ENCODE data around the gene GJA1. TPM values are rescaled to one million over a fixed set of nuclear protein-coding genes. Genes with fewer than 3 reads are reported as not detected.

GJA1 gene
- polyA plus RNA-seq, 1 of the 3 experiments (the other 2 are of a cell fraction): 23.5 TPM

GRCh38 chr6:121465101-121465500 is 29.7 kb downstream of the GJA1 start:
- Histone ChIP-seq H3K4me3 (ENCODE audit: low read depth in 2 of 2, low read length in 1 of 2) (no peak overlapping the region), H2AFZ (ENCODE audit: low read depth) (no peak overlapping the region), H3F3A (replicated peaks; ENCODE audit: insufficient read depth) (no peaks in the 10 kb centered on the region), H3K4me2 (no peak overlapping the region), H3K36me3 (replicated peaks in 1 of 2; ENCODE audit: control insufficient read depth in 1 of 2, insufficient read depth in 2 of 2, low read length in 1 of 2) (no peaks in the 10 kb centered on the region), H3K9ac (no peak overlapping the region), H3K27ac (ENCODE audit: low read depth in 2 of 2, low read length in 1 of 2) (no peak overlapping the region), H3K9me2 (no peaks in the 10 kb centered on the region), H3K79me2 (ENCODE audit: insufficient read depth) (no peaks in the 10 kb centered on the region), H4K20me1 (ENCODE audit: insufficient read depth) (no peaks in the 10 kb centered on the region), H3K9me3 (no peaks in the 10 kb centered on the region), H3K4me1 (ENCODE audit: control insufficient read depth in 1 of 2, insufficient read depth in 2 of 2, low read depth in 1 of 2, low read length in 1 of 2) (no peaks in the 10 kb centered on the region), H3K27me3 (ENCODE audit: insufficient read depth) (no peaks in the 10 kb centered on the region)
- POLR2A ChIA-PET: no interaction called here
- CTCF ChIA-PET: interaction anchor here (1.1 kb wide), 1 partner anchor 35 kb away, joined by 5 read pairs; no protein-coding TSS in a partner anchor
- 78% methylated on average over 6 of the region's 6 CpGs for WGBS (ENCODE audit: low lambda C conversion rate)
- DNase-seq: no peak
- TF ChIP-seq NRF1 (IDR thresholded peaks at IDR 0.05; ENCODE audit: low read depth, low read length) (no peak), ELF1 (IDR thresholded peaks at IDR 0.05) (no peak), EP300 (IDR thresholded peaks at IDR 0.05; ENCODE audit: borderline replicate concordance in 1 of 2, low read depth in 1 of 2, low read length in 1 of 2) (no peak), FOXM1 (IDR thresholded peaks at IDR 0.05; ENCODE audit: low read depth) (no peak), TEAD4 (IDR thresholded peaks at IDR 0.05; ENCODE audit: borderline replicate concordance, insufficient read depth) (no peak), POLR2AphosphoS5 (IDR thresholded peaks at IDR 0.05; ENCODE audit: low read depth, low read length) (no peak)
- TF ChIP-seq, protein P1, sequence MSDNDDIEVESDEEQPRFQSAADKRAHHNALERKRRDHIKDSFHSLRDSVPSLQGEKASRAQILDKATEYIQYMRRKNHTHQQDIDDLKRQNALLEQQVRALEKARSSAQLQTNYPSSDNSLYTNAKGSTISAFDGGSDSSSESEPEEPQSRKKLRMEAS (IDR thresholded peaks at IDR 0.05; ENCODE audit: low read depth): no peak

DNA sequence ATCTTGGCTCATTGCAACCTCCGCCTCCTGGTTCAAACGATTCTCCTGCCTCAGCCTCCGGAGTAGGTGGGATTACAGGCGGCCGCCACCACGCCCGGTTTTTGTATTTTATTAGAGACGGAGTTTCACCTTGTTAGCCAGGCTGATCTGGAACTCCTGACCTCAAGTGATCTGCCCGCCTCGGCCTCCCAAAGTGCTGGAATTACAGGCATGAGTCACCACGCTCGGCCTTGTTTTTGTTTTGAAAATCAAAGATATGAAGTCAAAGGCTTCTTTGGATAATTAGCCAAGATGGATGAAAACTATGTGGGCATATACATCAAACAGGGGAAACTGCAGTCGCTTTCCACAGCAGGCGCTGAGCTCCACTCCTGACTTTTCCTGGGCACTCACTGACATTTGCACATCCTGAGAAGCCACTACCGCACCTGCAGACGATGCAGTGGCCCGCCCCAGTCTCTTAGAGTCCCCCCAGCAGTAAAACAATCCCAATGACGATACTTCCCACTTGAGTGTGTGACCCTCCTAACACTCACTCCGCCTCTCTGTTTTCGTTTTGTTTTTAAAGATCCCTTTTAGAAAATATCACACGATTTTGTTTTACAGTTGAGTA is 44.1 kb downstream of the GJA1 start:
- Histone ChIP-seq H4K20me1 (ENCODE audit: insufficient read depth) (no peaks in the 10 kb centered on the region), H3K9me3 (no peaks in the 10 kb centered on the region), H2AFZ (ENCODE audit: low read depth) (no peak overlapping the region), H3K79me2 (ENCODE audit: insufficient read depth) (no peaks in the 10 kb centered on the region), H3K9me2 (no peaks in the 10 kb centered on the region), H3K4me3 (ENCODE audit: low read depth in 2 of 2, low read length in 1 of 2) (no peak overlapping the region), H3K27me3 (ENCODE audit: insufficient read depth) (no peaks in the 10 kb centered on the region), H3K36me3 (replicated peaks in 1 of 2; ENCODE audit: control insufficient read depth in 1 of 2, insufficient read depth in 2 of 2, low read length in 1 of 2) (no peaks in the 10 kb centered on the region), H3K4me1 (ENCODE audit: control insufficient read depth in 1 of 2, insufficient read depth in 2 of 2, low read depth in 1 of 2, low read length in 1 of 2) (peaks cover 0 to 4% of the 10 kb centered on the region in 2 experiments; a peak in 1 of 4 replicates), H3F3A (replicated peaks; ENCODE audit: insufficient read depth) (peaks cover 11% of the 10 kb centered on the region), H3K4me2 (no peak overlapping the region), H3K9ac (no peak overlapping the region), H3K27ac (ENCODE audit: low read depth in 2 of 2, low read length in 1 of 2) (no peak overlapping the region)
- CTCF ChIA-PET: interaction anchor here (0.7 kb wide), 1 partner anchor 32 kb away, joined by 3 read pairs; no protein-coding TSS in a partner anchor
- POLR2A ChIA-PET: no interaction called here
- no peak for DNase-seq
- TF ChIP-seq POLR2AphosphoS5 (IDR thresholded peaks at IDR 0.05; ENCODE audit: low read depth, low read length) (no peak), RAD21 (IDR thresholded peaks at IDR 0.05; ENCODE audit: low read length) (no peak), YY1 (IDR thresholded peaks at IDR 0.05; ENCODE audit: low read depth) (no peak), FOXM1 (IDR thresholded peaks at IDR 0.05; ENCODE audit: low read depth) (no peak), MEF2A (IDR thresholded peaks at IDR 0.05; ENCODE audit: borderline replicate concordance, low read depth) (no peak), SIN3A (IDR thresholded peaks at IDR 0.05; ENCODE audit: borderline replicate concordance, low read depth, low read length) (no peak)
- WGBS (ENCODE audit: low lambda C conversion rate): 90% methylated on average over 21 of the region's 21 CpGs

GRCh38 chr6:121480099-121480713 is 44.8 kb downstream of the GJA1 start:
- peaks cover 0 to 4% of the 10 kb centered on the region in 2 experiments; a peak in 1 of 4 replicates for H3K4me1 ChIP-seq (ENCODE audit: control insufficient read depth in 1 of 2, insufficient read depth in 2 of 2, low read depth in 1 of 2, low read length in 1 of 2)
- no peak overlapping the region for H3K4me3 ChIP-seq (ENCODE audit: low read depth in 2 of 2, low read length in 1 of 2)
- CTCF ChIA-PET: interaction anchor here (0.7 kb wide), 1 partner anchor 33 kb away, joined by 3 read pairs; no protein-coding TSS in a partner anchor
- H3K9me3 ChIP-seq: no peaks in the 10 kb centered on the region
- H3K36me3 ChIP-seq (replicated peaks in 1 of 2; ENCODE audit: control insufficient read depth in 1 of 2, insufficient read depth in 2 of 2, low read length in 1 of 2): no peaks in the 10 kb centered on the region
- no peaks in the 10 kb centered on the region for H3K27me3 ChIP-seq (ENCODE audit: insufficient read depth)
- H3K9me2 ChIP-seq: no peaks in the 10 kb centered on the region
- no peak for DNase-seq
- H3F3A ChIP-seq (replicated peaks; ENCODE audit: insufficient read depth): peaks cover 11% of the 10 kb centered on the region
- H3K27ac ChIP-seq (ENCODE audit: low read depth in 2 of 2, low read length in 1 of 2): no peak overlapping the region
- H2AFZ ChIP-seq (ENCODE audit: low read depth): no peak overlapping the region
- no peak overlapping the region for H3K4me2 ChIP-seq
- no peak overlapping the region for H3K9ac ChIP-seq
- no peaks in the 10 kb centered on the region for H3K79me2 ChIP-seq (ENCODE audit: insufficient read depth)
- no peaks in the 10 kb centered on the region for H4K20me1 ChIP-seq (ENCODE audit: insufficient read depth)
- WGBS (ENCODE audit: low lambda C conversion rate): 84% methylated on average over 17 of the region's 18 CpGs
- POLR2A ChIA-PET: no interaction called here
- TF ChIP-seq NRF1 (IDR thresholded peaks at IDR 0.05; ENCODE audit: low read depth, low read length) (no peak), EP300 (IDR thresholded peaks at IDR 0.05; ENCODE audit: borderline replicate concordance in 1 of 2, low read depth in 1 of 2, low read length in 1 of 2) (no peak), MEF2A (IDR thresholded peaks at IDR 0.05; ENCODE audit: borderline replicate concordance, low read depth) (no peak), RAD21 (IDR thresholded peaks at IDR 0.05; ENCODE audit: low read length) (no peak), MXI1 (IDR thresholded peaks at IDR 0.05; ENCODE audit: low read depth, low read length) (no peak), RFX5 (IDR thresholded peaks at IDR 0.05; ENCODE audit: low read length) (no peak), EZH2phosphoT487 (IDR thresholded peaks at IDR 0.05; ENCODE audit: borderline replicate concordance, low read depth) (no peak), JUND (IDR thresholded peaks at IDR 0.05) (no peak), RCOR1 (IDR thresholded peaks at IDR 0.05; ENCODE audit: low read length) (no peak), NFIC (IDR thresholded peaks at IDR 0.05; ENCODE audit: borderline replicate concordance) (no peak), POLR2AphosphoS5 (IDR thresholded peaks at IDR 0.05; ENCODE audit: low read depth, low read length) (no peak)
- TF ChIP-seq, protein P2, sequence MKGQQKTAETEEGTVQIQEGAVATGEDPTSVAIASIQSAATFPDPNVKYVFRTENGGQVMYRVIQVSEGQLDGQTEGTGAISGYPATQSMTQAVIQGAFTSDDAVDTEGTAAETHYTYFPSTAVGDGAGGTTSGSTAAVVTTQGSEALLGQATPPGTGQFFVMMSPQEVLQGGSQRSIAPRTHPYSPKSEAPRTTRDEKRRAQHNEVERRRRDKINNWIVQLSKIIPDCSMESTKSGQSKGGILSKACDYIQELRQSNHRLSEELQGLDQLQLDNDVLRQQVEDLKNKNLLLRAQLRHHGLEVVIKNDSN (IDR thresholded peaks at IDR 0.05; ENCODE audit: borderline replicate concordance, low read depth): no peak
- TF ChIP-seq, protein P3, sequence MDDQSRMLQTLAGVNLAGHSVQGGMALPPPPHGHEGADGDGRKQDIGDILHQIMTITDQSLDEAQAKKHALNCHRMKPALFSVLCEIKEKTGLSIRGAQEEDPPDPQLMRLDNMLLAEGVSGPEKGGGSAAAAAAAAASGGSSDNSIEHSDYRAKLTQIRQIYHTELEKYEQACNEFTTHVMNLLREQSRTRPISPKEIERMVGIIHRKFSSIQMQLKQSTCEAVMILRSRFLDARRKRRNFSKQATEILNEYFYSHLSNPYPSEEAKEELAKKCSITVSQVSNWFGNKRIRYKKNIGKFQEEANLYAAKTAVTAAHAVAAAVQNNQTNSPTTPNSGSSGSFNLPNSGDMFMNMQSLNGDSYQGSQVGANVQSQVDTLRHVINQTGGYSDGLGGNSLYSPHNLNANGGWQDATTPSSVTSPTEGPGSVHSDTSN (IDR thresholded peaks at IDR 0.05): no peak

Data from SK-N-SH (cell line).